Tibial nerve (tissue), 4 donors: ENCODE data around the gene ITGA8. TPM values are rescaled to one million over a fixed set of nuclear protein-coding genes. Genes with fewer than 3 reads are reported as not detected.

Experiments
- DNase-seq, 2 donors: peaks; one replicate each; pipeline ENCODE4 v3.0.0-alpha.2; 2019; ENCODE audit warnings: low spot score in 2 of 2
- H3K27ac ChIP-seq, 4 donors: fragments of 200-600 bp; sonication (generic) in 3 of 4; one replicate each; pipeline ENCODE4 v1.5.1; 2017 to 2019; ENCODE audit warnings: mild to moderate bottlenecking in 1 of 4
- H3K27me3 ChIP-seq, 2 donors: fragments of 200-600 bp; sonication (generic) in 1 of 2; one replicate each; pipeline versions ENCODE4 v1.5.1 to v1.6.0; 2017 to 2019
- H3K36me3 ChIP-seq, 3 donors: fragments of 200-600 bp; sonication (generic); one replicate each; pipeline ENCODE4 v1.5.1; 2018 to 2019
- H3K4me1 ChIP-seq, 4 donors: fragments of 200-600 bp; sonication (generic) in 3 of 4; one replicate each; pipeline ENCODE4 v1.5.1; 2017 to 2019
- H3K4me3 ChIP-seq, 4 donors: fragments of 200-600 bp; sonication (generic) in 3 of 4; one replicate each; pipeline ENCODE4 v1.5.1; 2017 to 2019; ENCODE audit warnings: mild to moderate bottlenecking in 1 of 4, moderate library complexity in 1 of 4
- H3K9me3 ChIP-seq, 4 donors: fragments of 200-600 bp; sonication (generic) in 3 of 4; one replicate each; pipeline ENCODE4 v1.5.1; 2017 to 2019
- CTCF ChIP-seq, 5 experiments: fragments of 200-600 bp in 3 of 5; fragments of 450-650 bp in 2 of 5; sonication (generic) in 3 of 5; IDR thresholded peaks; one replicate each; pipeline ENCODE4 v1.5.1; 2016 to 2019; ENCODE audit warnings: antibody characterized with exemption in 5 of 5, mild to moderate bottlenecking in 3 of 5, moderate library complexity in 2 of 5
- EP300 ChIP-seq, 2 donors: sonication (generic); formaldehyde crosslinking; IDR thresholded peaks; one replicate each; pipeline ENCODE4 v1.6.1; 2017; ENCODE audit warnings: antibody characterized with exemption in 2 of 2, mild to moderate bottlenecking in 1 of 2
- POLR2A ChIP-seq, 2 donors: fragments of 450-650 bp; IDR thresholded peaks; one replicate each; pipeline ENCODE4 v1.6.1; 2017; ENCODE audit warnings: antibody characterized with exemption in 2 of 2, mild to moderate bottlenecking in 2 of 2, moderate library complexity in 2 of 2
- WGBS, 2 donors: methylation state at CpG; one replicate each; pipeline ENCODE4 v1.1.5; 2018; 5-methylcytosine and 5-hydroxymethylcytosine counted together
- total RNA-seq, 4 donors: library from RNA; depleted of rRNA; stranded (reverse); fragments of >200 nt; gene quantifications; one replicate each; pipeline ENCODE4 v1.1.0, GENCODE V29; 2016

Gene ITGA8
- total RNA-seq, 4 donors from 2014 or later, result 1.5 to 8.7 (median 4.3) TPM

- peaks cover 0 to 6% (median 0%) of the 10 kb centered on the region in 4 donors for H3K4me1 ChIP-seq
- H3K27ac ChIP-seq, result no peak overlapping the region
- TF ChIP-seq CTCF (IDR thresholded peaks at IDR 0.05) (no peak), POLR2A (IDR thresholded peaks at IDR 0.05) (no peak), EP300 (IDR thresholded peaks at IDR 0.05) (no peak)
- H3K27me3 ChIP-seq, result no peaks in the 10 kb centered on the region
- H3K36me3 ChIP-seq, result no peaks in the 10 kb centered on the region
- no peak overlapping the region for H3K4me3 ChIP-seq
- DNase-seq, result no peak
- 82 to 83% methylated on average over 3 of the region's 3 CpGs for WGBS, 2 donors
- H3K9me3 ChIP-seq, result peaks cover 0 to 13% (median 0%) of the 10 kb centered on the region in 4 donors
Measured at GRCh38 chr10:15464381-15464780, 255.3 kb downstream of the ITGA8 start.

Other genes starting within 250 kb of the ITGA8 start
- 10 to 100 TPM; 25.3 to 33.2 (median 28.2) TPM for gene MINDY3, start 140.6 kb upstream of the ITGA8 start, total RNA-seq